Activated T-helper 9 cell treated with anti-CD3 and anti-CD28 coated beads, Interleukin-2, amount 50 U/mL, for 16 hours (primary cell): Measurements from ENCODE around the gene DRC7.
"Not testable (repeated sequence)": the region's sequence is repeated elsewhere in the genome, so short reads cannot be mapped to it uniquely, and the experiment has no call there.

Experiments used
- DNase-seq: peaks from one replicate; pipeline ENCODE4 v3.0.0-alpha.2; 2020; ENCODE audit warnings: low read depth

DRC7 gene

DNA sequence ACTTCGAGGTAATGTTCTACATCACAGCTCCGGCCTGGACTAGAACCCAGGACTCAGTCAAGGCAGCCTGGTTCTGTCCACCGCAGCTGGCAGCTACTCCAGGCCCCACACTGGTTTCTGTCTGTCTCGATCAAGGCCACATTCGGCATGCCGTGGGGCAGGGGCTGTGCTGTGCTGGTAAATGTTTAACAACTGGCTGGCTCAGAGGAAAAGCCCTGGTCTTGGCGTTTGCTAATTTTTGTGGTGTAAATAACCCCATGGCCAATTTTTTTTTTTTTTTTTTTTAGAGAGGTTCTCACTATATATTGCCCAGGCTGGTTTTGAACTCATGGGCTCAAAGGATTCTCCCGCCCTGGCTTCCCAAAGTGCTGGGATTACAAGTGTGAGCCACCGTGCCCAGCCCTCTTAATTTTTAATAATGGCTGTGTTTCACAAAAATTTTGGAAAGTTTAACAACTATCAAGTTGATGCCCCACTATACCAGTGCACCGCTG lies 328 bp upstream of the DRC7 start:
- DNase-seq: no peak

DNA sequence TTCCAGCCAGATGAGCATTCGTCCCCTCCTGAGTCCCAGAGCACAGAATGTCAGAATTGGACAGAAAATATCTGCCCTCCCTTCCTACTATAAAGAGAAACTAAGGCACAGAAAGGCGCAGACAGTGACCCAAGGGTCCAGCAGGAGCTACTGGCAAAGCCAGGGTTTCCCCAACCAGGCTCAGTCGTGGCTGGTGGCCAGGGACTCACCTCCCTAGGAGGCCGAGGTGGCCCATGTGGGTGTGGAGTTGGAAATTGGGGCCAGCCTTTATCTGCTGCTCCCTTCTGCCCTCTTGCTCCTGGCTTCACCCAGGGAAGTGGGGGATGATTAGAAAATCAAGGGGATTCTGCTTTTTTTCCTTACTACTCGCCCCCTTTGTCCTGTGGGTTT lies 1.1 kb downstream of the DRC7 start:
- DNase-seq: no peak

DNA sequence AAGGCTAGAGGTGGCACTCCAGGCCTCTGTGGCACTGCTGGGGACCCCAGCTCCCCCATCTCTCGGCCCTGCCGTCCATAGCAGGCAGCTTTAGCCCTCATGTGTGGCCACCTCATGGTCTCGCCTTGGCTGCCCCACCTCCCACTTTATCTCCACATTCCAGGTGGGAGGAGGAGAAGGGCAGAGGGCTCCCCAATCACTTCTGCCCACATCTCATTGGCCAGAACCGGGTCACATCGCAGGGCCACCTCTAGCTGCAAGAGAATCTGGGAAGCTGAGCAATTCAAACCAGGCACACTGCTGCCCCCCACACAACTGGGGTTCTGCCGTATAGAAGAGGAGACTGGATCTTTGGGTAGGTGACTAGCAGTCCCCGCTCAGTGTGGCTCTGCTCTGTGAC lies 1.6 kb downstream of the DRC7 start:
- DNase-seq: no peak

DNA sequence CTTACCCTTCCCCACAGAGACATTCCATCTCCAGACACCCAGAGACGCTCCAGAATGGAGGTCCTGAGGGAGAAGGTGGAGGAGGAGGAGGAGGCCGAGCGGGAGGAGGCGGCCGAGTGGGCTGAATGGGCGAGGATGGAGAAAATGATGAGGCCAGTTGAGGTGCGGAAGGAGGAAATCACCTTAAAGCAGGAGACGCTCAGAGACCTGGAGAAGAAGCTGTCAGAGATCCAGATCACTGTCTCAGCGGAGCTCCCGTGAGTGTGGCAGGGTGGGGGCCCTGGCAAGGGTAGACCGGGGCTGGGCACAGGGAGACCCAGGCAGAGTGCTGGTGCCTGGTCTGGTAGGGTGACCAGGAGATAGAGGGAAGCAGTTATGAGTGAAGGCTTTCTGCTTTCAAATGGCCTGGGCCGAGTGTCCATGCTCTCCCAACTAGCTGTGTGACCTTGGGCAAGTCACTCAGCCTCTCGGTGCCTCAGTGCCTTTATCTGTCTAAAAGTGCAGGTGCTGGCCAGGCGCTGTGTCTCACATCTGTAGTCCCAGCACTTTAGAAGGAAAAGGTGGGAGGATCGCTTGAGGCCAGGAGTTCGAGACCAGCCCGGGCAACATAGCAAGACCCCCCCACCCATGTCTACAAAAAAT lies 3.4 kb downstream of the DRC7 start:
- DNase-seq: no peak

DNA sequence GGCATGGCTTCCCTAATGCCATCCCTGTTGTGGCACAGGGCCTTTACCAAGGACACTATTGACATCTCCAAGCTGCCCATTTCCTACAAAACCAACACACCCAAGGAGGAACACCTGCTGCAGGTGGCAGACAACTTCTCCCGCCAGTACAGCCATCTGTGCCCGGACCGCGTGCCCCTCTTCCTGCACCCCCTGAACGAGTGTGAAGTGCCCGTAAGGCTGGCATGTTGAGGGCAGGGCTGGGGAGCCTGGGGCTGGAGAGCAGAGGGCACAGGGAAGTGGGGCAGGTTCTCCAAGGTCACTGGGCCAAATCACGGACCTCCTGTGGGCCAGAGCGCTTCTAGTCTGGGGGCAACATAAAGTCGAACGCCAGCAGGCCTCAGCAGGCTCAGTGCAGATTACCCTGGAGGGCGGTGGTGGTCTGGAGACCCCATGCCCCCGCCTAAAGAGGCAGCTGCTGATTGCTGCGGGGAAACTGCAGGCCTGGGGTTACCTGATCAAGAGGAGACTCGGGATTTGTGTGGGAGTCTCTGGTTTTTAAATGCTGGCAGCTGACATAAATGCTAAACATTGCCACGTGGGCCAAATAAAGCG lies 4.3 kb downstream of the DRC7 start:
- DNase-seq: no peak

DNA sequence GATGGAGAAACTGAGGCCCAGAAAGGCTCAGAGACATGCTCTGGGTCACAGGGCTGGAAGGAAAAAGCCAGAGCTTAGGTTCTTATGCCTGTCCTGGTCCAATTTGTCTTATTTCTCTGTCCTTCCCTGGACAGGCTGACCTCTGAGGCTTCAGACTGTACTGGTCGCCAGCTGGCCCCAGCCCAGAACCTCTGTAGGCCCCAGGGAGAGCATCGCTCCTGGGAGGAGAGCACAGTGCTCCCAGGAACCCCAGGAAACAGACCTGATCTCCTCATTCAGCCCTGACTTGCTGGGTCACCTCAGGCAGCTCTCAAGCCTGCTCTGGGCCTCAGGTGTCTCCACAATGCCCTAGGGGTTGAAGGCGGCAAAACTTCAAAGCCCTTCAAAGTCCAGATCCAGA lies 4.9 kb downstream of the DRC7 start:
- no peak for DNase-seq

DNA sequence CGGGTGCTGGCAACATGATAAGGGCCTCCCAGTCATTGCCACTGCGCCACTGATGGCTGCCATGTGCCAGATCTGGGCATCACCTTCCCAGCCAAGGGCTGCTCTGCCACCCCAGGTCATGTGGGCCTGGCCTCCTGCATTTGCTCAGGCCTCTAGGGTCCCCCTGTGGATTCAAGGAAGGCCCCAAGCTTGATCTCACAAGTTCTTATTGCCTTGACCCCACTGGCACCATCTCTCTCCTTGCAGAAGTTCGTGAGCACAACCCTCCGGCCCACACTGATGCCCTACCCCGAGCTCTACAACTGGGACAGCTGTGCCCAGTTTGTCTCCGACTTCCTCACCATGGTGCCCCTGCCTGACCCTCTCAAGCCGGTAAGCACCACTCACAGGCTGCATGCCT lies 5.3 kb downstream of the DRC7 start:
- DNase-seq: no peak

DNA sequence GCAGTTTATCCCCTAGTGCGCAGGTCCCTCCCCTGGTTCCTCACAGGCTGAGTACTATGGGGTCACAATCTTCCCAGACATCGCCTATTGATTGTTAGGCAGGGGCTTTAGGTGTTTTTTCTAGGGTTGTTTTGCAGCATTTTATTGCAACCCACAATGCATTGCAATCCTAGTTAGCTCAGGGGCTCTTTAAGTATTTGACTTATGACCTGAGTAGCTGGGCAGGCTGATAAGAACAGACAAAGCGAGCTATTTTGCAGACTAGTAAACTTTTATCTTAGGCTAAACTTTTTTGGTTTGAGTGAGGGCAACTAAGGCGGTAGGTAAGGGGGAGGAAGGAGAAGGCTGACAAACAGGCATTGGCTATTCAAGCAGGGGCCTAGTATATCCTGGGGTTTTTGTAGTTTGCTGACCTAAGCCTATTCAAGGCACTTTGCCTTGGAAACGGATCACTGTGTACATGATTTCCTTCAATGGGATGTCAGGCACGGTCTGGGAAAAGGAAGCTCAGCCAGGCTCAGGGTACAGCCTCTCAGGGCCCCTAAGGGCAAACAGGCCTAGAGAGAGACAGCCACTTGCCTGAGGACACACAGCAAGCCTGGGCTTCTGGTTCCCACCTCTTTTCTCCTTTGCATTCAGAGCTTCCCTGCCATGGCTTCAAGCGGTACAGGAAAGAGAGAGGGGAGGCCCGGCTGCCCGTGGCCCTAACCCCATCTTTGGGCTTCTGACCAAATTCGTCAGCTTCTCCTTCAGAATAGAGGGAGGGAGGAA lies 6.4 kb downstream of the DRC7 start:
- no peak for DNase-seq

DNA sequence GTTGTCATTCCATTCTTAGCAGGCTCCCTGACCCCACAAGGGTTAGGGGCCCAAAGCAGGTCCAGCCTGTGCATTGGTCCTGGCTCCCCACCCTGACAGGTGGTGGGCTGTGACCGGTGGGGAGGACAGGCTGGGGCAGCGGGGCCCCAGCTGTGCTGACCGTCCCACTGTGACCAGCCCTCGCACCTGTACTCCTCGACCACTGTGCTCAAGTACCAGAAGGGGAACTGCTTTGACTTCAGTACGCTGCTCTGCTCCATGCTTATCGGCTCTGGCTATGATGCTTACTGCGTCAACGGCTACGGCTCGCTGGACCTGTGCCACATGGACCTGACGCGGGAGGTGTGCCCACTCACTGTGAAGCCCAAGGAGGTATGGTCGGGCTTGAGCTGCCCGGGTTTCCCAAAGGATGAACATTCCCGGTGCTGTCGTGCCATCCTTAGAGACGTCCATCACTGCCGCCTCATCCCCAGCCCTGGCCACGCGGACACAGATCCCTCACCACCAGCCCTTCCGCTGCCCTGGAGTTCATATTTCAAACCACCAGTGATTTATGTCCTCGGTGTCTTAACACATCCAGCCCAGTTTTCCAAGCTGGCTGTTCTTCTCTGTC lies 7.3 kb downstream of the DRC7 start:
- DNase-seq: no peak

DNA sequence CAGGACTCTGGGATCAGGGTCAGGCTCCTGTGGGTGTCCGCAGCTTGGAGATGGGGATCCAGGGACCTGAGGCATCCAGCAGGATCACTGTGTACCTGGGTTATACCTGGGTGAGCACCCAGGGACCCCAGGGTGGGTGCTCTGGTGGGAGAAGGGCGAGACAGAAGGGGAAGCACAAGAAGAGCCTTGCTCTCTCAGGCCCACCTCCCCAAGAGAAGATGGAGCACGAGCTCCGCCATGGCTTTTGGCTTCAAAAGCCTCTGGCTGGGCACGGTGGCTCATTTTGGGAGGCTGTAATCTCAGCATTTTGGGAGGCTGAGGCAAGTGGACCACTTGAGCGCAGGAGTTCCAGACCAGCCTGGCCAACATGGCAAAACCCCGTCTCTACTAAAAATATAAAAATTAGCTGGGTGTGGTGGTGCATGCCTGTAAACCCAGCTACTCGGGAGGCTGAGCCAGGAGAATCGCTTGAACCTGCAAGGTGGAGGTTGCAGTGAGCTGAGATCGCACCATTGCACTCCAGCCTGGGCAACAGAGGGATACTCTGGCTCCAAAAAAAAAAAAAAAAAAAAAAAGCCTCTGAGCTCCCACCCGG lies 8.9 kb downstream of the DRC7 start:
- DNase-seq: no peak

DNA sequence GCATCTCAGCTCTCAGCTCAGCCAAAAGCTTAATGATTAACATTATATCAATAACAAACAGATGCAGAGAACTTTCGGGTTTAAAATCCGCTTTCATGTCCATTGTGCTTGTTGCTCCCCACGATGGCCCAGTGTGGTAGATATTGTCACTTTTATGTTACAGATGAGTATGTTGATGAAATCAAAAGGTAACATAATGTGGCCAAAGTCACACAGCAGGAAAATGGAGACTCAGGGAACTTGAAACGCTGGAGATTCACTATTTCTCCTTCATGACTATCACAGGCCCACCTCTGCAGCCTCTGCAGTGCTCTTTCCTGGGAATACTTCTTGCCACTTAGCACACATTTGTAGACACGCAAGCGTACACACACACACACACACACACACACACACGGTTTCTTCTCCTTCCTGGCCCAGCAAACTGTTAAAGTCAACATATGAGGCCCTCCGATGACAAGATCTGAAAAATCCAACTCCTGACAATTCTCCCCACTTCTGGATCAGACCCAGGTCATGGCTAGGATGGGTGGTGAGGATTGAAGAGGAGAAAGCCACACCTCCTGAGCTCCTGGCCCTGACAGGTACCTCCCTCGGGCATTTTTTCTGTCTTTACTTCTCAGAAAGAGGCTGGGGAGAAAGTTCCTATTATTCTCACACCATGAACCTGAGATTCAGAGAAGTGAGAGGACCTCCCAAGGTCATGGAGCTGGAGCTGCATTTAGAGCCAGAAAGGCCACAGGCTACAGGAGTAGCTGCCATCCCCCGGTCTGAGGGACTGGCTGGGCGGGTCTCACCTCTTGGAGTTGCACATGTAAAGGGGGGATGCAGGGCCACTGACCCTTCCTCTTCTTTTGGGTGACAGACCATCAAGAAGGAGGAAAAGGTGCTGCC lies 9.7 kb downstream of the DRC7 start:
- no peak for DNase-seq

DNA sequence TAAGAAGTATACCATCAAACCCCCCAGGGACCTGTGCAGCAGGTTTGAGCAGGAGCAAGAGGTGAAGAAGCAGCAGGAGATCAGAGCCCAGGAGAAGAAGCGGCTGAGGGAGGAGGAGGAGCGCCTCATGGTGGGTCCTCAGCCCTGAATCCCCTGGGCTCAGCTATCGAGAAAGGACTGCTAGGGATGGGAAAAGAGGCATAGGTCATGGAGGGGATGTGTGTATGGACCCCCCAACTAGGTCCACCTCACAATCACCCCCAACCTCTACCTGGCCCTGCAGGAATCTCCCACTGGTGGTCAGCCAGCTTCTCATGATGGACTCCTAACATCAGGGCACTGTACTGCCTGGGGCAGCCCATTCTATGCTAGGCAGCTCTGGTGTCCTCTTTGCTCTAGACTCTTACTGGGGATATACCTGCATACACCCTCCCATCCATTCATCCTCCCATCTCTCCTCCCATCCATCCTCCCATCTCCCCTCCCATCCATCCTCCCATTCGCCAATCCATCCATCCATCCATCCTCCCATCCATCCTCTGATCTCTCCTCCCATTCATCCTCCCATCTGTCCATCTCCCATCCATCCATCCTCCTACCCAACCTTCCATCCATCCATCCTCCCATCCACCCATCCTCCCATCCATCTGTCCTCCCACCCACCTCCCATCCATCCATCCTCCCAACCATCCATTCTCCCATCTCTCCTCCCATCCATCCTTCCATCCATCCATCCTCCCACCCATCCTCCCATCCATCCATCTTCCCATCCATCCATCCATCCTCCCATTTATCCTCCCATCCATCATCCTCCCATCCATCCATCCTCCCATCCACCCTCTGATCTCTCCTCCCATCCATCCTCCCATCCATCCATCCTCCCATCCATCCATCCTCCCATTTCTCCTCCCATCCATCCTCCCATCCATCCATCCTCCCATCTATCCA lies 10.6 kb downstream of the DRC7 start:
- DNase-seq: no peak

DNA sequence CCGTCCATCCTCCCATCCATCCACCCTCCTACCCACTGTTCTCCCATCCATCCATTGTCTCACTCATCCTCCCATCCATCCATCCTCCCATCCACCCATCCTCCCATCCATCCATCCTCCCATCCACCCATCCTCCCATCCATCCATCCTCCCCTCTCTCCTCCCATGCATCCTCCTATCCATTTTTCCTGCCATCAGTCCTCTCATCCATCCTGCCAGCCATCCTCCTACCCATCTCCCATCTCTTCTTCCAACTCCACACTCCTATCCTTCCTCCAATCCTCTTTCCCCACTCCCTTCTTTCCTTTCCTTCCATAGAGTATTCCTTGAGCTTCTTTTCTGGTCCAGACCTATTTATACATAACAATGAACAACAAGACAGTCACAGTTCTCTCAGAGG lies 12.1 kb downstream of the DRC7 start:
- no peak for DNase-seq

DNA sequence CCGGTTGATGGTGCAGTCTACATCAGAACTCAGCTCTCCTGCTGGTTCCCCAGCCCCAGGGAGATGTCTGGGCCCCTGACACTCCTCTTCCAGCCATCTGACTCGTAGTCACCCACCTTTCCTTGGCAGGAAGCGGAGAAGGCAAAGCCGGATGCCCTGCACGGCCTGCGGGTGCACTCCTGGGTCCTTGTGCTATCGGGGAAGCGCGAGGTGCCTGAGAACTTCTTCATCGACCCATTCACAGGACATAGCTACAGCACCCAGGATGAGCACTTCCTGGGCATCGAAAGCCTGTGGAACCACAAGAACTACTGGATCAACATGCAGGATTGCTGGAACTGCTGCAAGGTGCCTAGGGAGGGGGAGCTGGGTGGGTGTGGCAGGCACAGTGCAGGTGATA lies 12.7 kb downstream of the DRC7 start:
- DNase-seq: no peak

DNA sequence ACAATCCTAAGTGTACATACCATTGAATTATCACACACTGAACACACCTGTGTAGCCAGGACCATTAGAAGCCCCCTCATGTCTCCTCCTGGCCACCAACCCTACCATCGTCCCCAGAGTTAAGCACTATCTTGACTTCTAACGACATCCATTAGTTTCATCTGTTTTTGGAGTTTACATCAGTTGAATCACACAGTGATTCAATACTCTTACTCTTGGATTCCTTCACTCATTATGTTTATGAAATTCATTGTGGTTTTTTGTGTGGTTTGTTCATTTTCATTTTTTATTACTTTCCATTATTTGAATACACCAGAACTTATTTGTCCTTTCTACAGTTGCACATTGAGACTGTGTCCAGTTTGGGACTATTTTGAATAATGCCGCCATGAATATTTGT lies 13.6 kb downstream of the DRC7 start:
- DNase-seq: no peak

DNA sequence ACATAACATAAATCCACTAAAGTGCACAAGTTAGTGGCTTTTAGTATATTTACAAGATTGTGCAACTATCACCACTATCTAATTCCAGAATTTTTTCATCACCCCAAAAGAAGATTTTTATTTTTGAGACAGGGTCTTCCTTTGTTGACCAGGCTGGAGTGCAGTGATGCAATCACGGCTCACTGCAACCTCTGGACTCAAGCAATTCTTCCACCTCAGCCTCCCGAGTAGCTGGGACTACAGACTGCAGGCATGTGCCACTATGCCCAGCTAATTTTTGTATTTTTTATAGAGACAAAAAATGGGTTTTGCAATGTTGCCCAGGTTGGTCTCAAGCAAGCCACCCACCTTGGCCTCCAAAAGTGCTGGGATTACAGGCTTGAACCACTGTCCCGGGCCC lies 15.1 kb downstream of the DRC7 start:
- DNase-seq: no peak

DNA sequence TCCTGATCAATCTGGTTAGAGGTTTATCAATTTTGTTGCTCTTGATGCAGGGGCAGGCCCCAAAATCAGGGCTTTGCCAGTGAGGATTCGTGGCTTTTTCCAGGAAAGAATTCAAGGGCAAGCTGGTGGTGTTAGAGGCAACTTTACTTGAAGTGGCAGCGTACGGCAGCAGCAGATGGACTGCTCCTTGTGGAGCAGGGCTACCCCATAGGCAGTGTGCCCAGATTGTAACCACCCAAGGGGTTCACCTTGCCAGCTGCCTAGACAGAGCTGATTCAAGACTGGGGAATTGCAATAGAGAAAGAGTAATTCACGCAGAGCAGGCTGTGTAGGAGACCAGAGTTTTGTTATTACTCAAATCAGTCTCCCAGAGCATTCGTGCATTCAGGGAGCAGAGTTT lies 16.7 kb downstream of the DRC7 start:
- no peak for DNase-seq

DNA sequence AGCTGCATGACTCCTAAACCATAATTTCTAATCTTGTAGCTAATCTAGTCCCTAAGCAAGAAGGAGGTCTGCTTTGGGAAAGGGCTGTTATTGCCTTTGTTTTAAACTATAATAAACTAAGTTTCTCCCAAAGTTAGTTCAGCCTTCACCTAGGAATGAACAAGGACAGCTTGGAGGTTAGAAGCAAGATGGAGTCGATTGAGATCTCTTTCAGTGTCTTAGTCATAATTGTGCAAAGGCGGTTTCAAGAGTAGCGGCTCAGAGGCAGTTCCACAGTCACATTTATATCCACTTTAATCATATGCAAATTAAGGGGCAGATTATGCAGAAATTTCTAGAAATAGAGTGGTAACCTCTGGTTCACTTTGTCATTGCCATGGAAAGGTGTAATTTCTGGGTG lies 17.4 kb downstream of the DRC7 start:
- no peak for DNase-seq

DNA sequence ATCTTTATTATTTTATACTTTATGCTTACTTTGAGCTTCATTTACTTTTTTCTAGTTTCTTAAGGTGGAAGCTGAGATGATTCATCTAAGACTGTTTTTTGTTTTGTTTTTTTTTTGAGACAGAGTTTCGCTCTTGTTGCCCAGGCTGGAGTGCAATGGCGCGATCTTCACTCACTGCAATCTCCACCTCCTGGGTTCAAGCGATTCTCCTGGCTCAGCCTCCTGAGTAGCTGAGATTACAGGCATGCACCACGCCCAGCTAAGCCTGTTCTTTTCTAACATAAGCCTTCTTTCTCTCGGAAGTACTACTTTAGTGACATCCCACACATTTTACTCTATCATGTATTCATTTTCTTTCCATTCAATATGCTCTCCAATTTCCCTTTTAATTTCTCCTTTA lies 18.0 kb downstream of the DRC7 start:
- not testable (repeated sequence) for DNase-seq

DNA sequence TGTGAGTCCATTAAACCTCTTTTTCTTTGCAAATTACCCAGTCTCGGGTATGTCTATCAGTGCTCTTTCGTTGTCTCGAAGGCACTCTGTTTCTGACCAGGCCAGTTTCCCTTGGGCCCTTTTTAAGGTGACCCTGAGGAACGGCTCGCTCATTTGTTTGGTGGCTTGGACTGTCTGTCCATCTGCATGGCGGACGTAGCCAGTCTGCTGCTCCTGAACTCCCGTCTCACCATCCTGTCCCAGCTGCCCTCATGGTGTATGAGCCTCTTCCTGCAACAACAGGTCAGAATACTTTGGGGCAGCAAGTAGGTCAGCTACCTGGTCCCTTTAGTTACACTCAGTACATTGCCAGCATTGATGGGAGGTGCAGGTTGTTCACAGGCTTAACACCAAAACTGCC lies 19.0 kb downstream of the DRC7 start:
- no peak for DNase-seq
